SJSA1 (cell line): ENCODE results near the gene NMNAT3. TPM values are rescaled to one million over a fixed set of nuclear protein-coding genes. Genes with fewer than 3 reads are reported as not detected.

Experiments
- DNase-seq, 2 experiments: peaks; one replicate each; pipeline ENCODE4 v3.0.0-alpha.2; 2015 to 2020; ENCODE audit warnings: low spot score in 2 of 2, low read depth in 1 of 2
- H3K27ac ChIP-seq: fragments of 250-450 bp; sonication (Bioruptor Pico); 2 replicates; pipeline ENCODE4 v1.5.1; 2020; ENCODE audit warnings: mild to moderate bottlenecking, moderate library complexity
- H3K27me3 ChIP-seq: fragments of 250-450 bp; sonication (Bioruptor Pico); replicated peaks from 2 replicates; pipeline ENCODE4 v1.5.1; 2020; ENCODE audit warnings: mild to moderate bottlenecking, moderate library complexity
- H3K36me3 ChIP-seq: fragments of 250-450 bp; sonication (Bioruptor Pico); 2 replicates; pipeline ENCODE4 v1.5.1; 2020; ENCODE audit warnings: mild to moderate bottlenecking
- H3K4me1 ChIP-seq: fragments of 250-450 bp; sonication (Bioruptor Pico); replicated peaks from 2 replicates; pipeline ENCODE4 v1.6.1; 2021; ENCODE audit warnings: mild to moderate bottlenecking
- H3K4me3 ChIP-seq: fragments of 250-450 bp; sonication (Bioruptor Pico); 2 replicates; pipeline ENCODE4 v1.5.1; 2020; ENCODE audit warnings: mild to moderate bottlenecking
- H3K9me3 ChIP-seq: fragments of 250-450 bp; sonication (Bioruptor Pico); replicated peaks from 2 replicates; pipeline ENCODE4 v1.5.1; 2020; ENCODE audit warnings: mild to moderate bottlenecking
- total RNA-seq: library from RNA; depleted of rRNA; stranded (reverse); fragments of >200 nt; shearing (Covaris generic); gene quantifications from 2 replicates; pipeline ENCODE4 v1.2.3, GENCODE V29; 2014

Gene NMNAT3
- total RNA-seq, 1 experiment from 2014 or later: not detected

DNA sequence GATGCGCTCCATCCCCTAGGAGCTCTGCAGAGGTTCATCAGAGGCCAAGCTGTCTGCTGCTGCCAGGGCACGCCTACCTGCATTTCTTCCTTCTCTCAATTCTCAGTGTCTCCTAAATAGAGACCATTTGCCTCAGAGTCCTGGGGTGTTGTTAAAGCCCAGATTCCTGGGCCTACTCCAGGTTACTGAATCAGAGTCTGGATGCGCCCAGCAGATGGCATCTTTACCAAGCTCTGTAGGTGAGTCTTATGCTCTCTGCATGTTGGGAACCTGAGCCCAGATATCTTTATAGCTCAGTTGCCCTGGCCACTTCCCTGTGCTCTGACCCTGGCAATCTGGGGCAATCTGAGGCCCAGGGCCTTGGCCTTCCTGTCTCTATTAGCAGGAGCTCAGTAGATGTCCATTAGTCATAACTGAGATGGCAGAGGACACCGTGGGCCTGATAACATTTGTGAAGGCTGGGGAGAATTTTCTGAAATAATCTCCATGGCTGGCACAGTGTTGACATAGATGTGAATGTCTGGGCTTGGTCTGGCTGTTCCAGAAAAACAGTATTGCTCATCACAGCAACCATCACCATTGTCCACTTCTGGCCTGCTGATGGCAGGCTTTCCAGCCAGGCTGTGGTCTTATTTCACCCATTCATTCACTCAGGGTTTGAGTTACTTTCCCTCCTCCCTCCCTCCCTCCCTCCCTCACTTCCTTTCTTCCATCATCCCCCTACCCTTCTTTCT, 125.0 kb downstream of the NMNAT3 start:
- Histone ChIP-seq H3K27ac (no peak overlapping the region), H3K4me1 (peaks cover 16% of the 10 kb centered on the region), H3K27me3 (no peaks in the 10 kb centered on the region)

GRCh38 chr3:139548801-139549200, 129.0 kb downstream of the NMNAT3 start:
- no peak for DNase-seq
- H3K4me1 ChIP-seq: no peaks in the 10 kb centered on the region
- no peak overlapping the region for H3K27ac ChIP-seq
- H3K36me3 ChIP-seq: no peaks in the 10 kb centered on the region
- no peaks in the 10 kb centered on the region for H3K27me3 ChIP-seq
- H3K9me3 ChIP-seq: no peaks in the 10 kb centered on the region
- no peak overlapping the region for H3K4me3 ChIP-seq

More for the DNA sequence above, 125.0 kb downstream of the NMNAT3 start:
- no peak overlapping the region for H3K4me3 ChIP-seq
- no peak for DNase-seq
- H3K9me3 ChIP-seq: no peaks in the 10 kb centered on the region
- no peaks in the 10 kb centered on the region for H3K36me3 ChIP-seq

- H3K27ac ChIP-seq: no peak overlapping the region
- no peaks in the 10 kb centered on the region for H3K36me3 ChIP-seq
- no peaks in the 10 kb centered on the region for H3K9me3 ChIP-seq
- no peak for DNase-seq
- no peak overlapping the region for H3K4me3 ChIP-seq
- no peaks in the 10 kb centered on the region for H3K27me3 ChIP-seq
- H3K4me1 ChIP-seq: no peaks in the 10 kb centered on the region
These were observed 130.1 kb downstream of the NMNAT3 start for GRCh38 chr3:139547666-139548065.

- Histone ChIP-seq H3K4me3 (no peak overlapping the region), H3K9me3 (no peaks in the 10 kb centered on the region), H3K36me3 (no peaks in the 10 kb centered on the region), H3K27me3 (no peaks in the 10 kb centered on the region), H3K27ac (no peak overlapping the region), H3K4me1 (no peaks in the 10 kb centered on the region)
- no peak for DNase-seq
These were observed 131.0 kb downstream of the NMNAT3 start for GRCh38 chr3:139546772-139547171.

- Histone ChIP-seq H3K9me3 (peaks cover 2% of the 10 kb centered on the region; the same call in 1 of the 2 replicates), H3K4me1 (peaks cover 15% of the 10 kb centered on the region), H3K27ac (no peak overlapping the region), H3K4me3 (no peak overlapping the region), H3K27me3 (no peaks in the 10 kb centered on the region), H3K36me3 (no peaks in the 10 kb centered on the region)
- no peak for DNase-seq
These were observed 136.1 kb downstream of the NMNAT3 start for GRCh38 chr3:139541532-139542288.

GRCh38 chr3:139540651-139541531, 136.9 kb downstream of the NMNAT3 start:
- no peaks in the 10 kb centered on the region for H3K36me3 ChIP-seq
- H3K9me3 ChIP-seq: peaks cover 2% of the 10 kb centered on the region; the same call in 1 of the 2 replicates
- H3K27me3 ChIP-seq: no peaks in the 10 kb centered on the region
- DNase-seq: no peak
- H3K4me1 ChIP-seq: peaks cover 15% of the 10 kb centered on the region
- H3K4me3 ChIP-seq: peak overlapping the region; percentile 43; the same call in 1 of the 2 replicates
- H3K27ac ChIP-seq: no peak overlapping the region

GRCh38 chr3:139538733-139539132, 139.0 kb downstream of the NMNAT3 start:
- Histone ChIP-seq H3K4me1 (peaks cover 33% of the 10 kb centered on the region), H3K4me3 (peak overlapping the region; percentile 43), H3K36me3 (no peaks in the 10 kb centered on the region), H3K9me3 (peaks cover 2% of the 10 kb centered on the region; the same call in 1 of the 2 replicates), H3K27ac (no peak overlapping the region), H3K27me3 (no peaks in the 10 kb centered on the region)
- no peak for DNase-seq

- Histone ChIP-seq H3K9me3 (peaks cover 2% of the 10 kb centered on the region; the same call in 1 of the 2 replicates), H3K4me3 (no peak overlapping the region), H3K36me3 (no peaks in the 10 kb centered on the region), H3K4me1 (peaks cover 40% of the 10 kb centered on the region), H3K27me3 (no peaks in the 10 kb centered on the region), H3K27ac (no peak overlapping the region)
- no peak for DNase-seq
These were observed 139.8 kb downstream of the NMNAT3 start for GRCh38 chr3:139537795-139538621.

- Histone ChIP-seq H3K4me3 (no peak overlapping the region), H3K36me3 (no peaks in the 10 kb centered on the region), H3K9me3 (peaks cover 2% of the 10 kb centered on the region; the same call in 1 of the 2 replicates), H3K27me3 (no peaks in the 10 kb centered on the region), H3K4me1 (peaks cover 47% of the 10 kb centered on the region), H3K27ac (no peak overlapping the region)
- peak in 1 of 2 experiments; percentile 50 for DNase-seq
These were observed 140.4 kb downstream of the NMNAT3 start for GRCh38 chr3:139537361-139537760.

- H3K27me3 ChIP-seq: no peaks in the 10 kb centered on the region
- no peak for DNase-seq
- H3K27ac ChIP-seq: no peak overlapping the region
- H3K4me3 ChIP-seq: no peak overlapping the region
- peaks cover 2% of the 10 kb centered on the region; the same call in 1 of the 2 replicates for H3K9me3 ChIP-seq
- no peaks in the 10 kb centered on the region for H3K36me3 ChIP-seq
- H3K4me1 ChIP-seq: peaks cover 39% of the 10 kb centered on the region
These were observed 142.5 kb downstream of the NMNAT3 start for GRCh38 chr3:139534992-139535879.

DNA sequence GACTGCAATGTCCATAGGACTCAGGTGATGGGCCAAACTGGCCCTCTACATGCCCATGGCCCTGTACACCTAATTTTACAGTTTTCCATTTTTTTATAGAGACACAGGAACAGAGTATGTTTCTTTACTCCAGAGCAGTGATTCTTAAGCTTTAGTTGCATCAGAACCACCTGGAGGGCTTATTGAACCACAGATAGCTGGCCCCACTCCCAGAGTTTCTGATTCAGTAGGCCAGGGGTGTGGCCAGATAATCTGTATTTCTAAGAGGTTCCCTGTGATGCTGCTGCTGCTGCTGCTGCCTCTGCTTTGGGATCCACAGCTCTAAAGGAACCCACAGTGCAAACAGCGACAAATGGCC, 143.3 kb downstream of the NMNAT3 start:
- no peak overlapping the region for H3K27ac ChIP-seq
- H3K27me3 ChIP-seq: no peaks in the 10 kb centered on the region
- H3K9me3 ChIP-seq: peaks cover 2% of the 10 kb centered on the region; the same call in 1 of the 2 replicates
- H3K4me1 ChIP-seq: peaks cover 35% of the 10 kb centered on the region
- H3K4me3 ChIP-seq: no peak overlapping the region
- no peak for DNase-seq
- no peaks in the 10 kb centered on the region for H3K36me3 ChIP-seq

GRCh38 chr3:139533781-139534454, 143.9 kb downstream of the NMNAT3 start:
- H3K4me1 ChIP-seq: peaks cover 31% of the 10 kb centered on the region
- H3K9me3 ChIP-seq: peaks cover 2% of the 10 kb centered on the region; the same call in 1 of the 2 replicates
- H3K27me3 ChIP-seq: no peaks in the 10 kb centered on the region
- H3K36me3 ChIP-seq: no peaks in the 10 kb centered on the region
- no peak overlapping the region for H3K4me3 ChIP-seq
- DNase-seq: peak in 1 of 2 experiments; percentile 49
- H3K27ac ChIP-seq: no peak overlapping the region
